Measurements from ENCODE around the gene DPEP1.
"Not testable (repeated sequence)": the region's sequence is repeated elsewhere in the genome, so short reads cannot be mapped to it uniquely, and the experiment has no call there.

The DPEP1 gene

GRCh38 chr16:89576153-89577054, 37.0 kb upstream of the DPEP1 start:
- no peak for DNase-seq

- no peak for DNase-seq
These were observed 36.2 kb upstream of the DPEP1 start for GRCh38 chr16:89577055-89577759.

GRCh38 chr16:89579351-89579750, 34.1 kb upstream of the DPEP1 start:
- DNase-seq = no peak

GRCh38 chr16:89581045-89581695, 32.3 kb upstream of the DPEP1 start:
- DNase-seq = no peak

- DNase-seq = no peak
These were observed 31.4 kb upstream of the DPEP1 start for GRCh38 chr16:89581861-89582563.

GRCh38 chr16:89582614-89583196, 30.7 kb upstream of the DPEP1 start:
- DNase-seq = no peak

GRCh38 chr16:89583197-89583894, 30.1 kb upstream of the DPEP1 start:
- no peak for DNase-seq

GRCh38 chr16:89583895-89584644, 29.4 kb upstream of the DPEP1 start:
- no peak for DNase-seq

- DNase-seq = no peak
These were observed 28.5 kb upstream of the DPEP1 start for GRCh38 chr16:89584768-89585549.

GRCh38 chr16:89586218-89586617, 27.2 kb upstream of the DPEP1 start:
- DNase-seq = no peak

- DNase-seq = no peak
These were observed 26.6 kb upstream of the DPEP1 start for GRCh38 chr16:89586853-89587252.

GRCh38 chr16:89587676-89588075, 25.8 kb upstream of the DPEP1 start:
- DNase-seq = not testable (repeated sequence)

GRCh38 chr16:89588413-89589109, 24.9 kb upstream of the DPEP1 start:
- no peak for DNase-seq

GRCh38 chr16:89589241-89589926, 24.1 kb upstream of the DPEP1 start:
- no peak for DNase-seq

- no peak for DNase-seq
These were observed 19.6 kb upstream of the DPEP1 start for GRCh38 chr16:89593841-89594240.

GRCh38 chr16:89595330-89596060, 17.9 kb upstream of the DPEP1 start:
- DNase-seq = no peak

- no peak for DNase-seq
These were observed 17.3 kb upstream of the DPEP1 start for GRCh38 chr16:89596061-89596689.
